HK-2 (cell line): ENCODE measurements around the gene PTPRZ1.

Experiments
- DNase-seq: peaks from one replicate; pipeline ENCODE4 v3.0.0-alpha.2; 2018; ENCODE audit not compliant: unreplicated experiment

The PTPRZ1 gene

DNA sequence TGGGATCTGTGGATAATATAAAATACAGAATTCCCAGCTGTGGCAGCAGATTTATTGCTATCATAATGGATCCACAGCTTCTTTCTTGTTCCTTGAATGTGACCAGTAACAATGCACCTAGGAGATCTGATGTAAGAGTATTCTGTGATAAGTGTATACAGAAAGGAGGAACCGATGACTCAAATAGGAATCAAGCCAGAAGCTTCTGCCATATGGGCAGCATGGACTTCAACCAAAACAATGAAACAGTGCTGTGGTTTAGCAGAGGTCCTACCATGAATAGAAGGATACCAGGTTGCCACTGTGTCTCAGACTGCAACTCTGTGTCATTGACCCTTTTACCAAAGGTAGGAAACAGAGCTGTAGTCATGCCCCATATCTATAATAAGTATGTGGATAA is 81.8 kb downstream of the PTPRZ1 start:
- DNase-seq = no peak

DNA sequence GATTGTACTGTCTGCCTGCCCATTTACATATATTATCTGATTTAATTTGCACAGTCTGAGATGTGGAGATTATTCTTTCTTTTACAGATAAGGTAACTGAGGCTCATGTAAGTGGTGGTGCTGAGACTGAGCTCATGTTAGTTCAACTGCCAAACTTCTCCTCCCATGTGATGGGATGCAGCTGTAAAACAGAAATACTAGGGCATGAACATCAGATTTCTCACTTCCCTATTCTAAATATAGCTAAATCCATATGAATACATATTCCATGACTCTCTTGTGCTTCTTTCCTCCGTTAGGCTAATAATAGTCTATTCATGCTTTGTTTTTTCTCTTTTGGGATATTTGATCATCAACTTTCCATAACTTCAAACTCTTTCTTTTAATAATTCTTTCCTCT is 84.7 kb downstream of the PTPRZ1 start:
- DNase-seq = no peak

DNA sequence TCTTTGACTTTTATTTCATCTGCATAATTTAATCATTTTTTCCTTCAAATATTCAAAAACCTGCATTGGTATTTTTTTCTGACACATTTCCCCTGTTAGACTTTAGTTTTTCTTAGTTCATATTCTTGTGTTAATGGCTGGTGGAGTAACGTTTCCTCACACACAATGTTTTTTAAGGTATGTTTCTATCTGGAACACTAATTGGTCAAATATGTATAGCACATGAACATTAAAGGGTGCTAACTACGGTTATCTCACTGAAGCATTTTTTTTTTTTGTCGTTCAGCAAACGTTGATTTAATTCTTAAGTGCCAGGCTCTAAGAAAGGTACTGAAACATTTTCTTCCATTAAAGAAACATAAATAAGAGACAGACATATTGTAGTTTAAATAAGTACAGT is 87.7 kb downstream of the PTPRZ1 start:
- no peak for DNase-seq

DNA sequence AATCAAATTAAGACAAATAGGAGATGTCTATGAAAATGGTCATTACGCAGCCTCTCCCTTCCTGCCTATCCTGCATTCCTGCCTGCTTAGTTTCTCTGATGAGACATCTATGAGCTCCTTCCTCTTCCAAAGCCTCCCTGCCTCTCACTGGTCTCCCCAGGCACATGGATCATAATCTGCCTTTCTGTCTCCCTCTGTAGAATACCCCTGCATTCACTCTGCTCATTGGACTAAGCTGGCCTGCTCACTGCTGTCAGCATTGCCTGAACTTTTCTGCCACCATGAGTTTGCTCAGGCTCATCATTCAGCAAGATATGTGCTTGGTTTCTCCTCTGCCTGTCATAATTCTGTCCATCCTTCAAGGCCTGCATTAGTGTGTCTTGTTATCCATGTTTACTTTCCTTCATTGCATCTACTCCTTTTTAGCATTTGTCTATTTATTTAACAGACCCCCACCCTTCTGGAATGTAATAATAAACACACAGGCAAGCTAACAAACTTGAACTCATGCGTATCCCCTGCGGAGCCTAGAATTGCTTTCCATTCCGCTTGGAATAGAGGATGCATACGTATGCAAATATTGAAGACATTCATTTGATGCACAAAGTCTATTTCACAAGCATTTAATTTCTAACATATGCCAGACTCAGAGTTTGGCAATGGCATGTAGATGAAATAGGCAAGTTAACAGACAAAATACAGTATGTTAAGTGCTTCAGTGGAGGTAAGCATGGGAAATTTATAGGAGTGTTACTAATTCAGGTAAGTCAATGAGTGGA is 88.3 kb downstream of the PTPRZ1 start:
- DNase-seq = peak; percentile 7

DNA sequence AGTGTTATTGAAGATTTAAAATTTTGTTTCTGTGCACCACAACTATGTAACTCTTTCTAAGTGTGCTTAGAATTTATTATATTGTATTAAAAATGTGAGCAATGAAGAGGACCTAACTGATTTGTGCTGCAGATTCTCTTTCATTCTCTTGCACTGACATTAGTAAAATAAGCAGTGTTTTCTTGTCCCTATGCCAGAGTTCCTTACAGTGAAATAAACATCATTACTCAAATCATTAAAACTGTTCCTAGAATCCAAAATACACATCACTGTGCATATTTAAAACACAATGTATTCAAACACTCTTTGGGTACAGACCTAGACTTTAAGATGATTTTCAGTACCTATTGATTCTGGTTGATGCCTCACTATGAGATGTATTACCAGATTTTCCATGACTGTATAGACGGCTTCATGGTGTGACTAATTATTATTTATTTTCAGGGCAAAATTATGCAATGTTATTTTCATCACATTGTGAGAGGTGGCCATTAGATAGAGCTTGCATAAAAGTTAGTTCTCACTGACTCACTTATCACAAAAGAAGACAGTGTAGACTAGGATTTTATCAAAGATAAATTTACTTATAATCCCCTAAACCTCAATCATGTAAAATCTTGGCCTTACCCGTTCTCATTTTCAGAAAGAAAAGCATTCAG is 93.4 kb downstream of the PTPRZ1 start:
- DNase-seq = no peak

DNA sequence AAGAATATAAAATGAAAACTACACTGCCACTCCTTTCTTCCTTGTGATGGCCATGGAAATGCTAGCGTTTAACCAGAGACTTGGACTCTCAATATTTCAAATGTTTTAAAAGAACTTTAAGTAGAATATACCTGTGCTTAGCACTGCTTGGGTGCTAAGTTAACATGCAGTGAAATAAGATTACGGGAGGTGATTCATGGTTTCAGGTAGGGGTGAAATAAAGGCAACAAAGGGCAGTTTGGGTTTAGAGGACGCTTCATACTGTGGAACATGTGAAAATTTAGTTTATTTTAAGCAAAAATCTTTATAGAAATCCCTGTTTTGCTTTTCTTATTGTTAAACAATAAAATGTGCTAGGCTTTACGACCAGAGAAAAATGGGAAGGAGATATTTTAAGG is 94.0 kb downstream of the PTPRZ1 start:
- no peak for DNase-seq

DNA sequence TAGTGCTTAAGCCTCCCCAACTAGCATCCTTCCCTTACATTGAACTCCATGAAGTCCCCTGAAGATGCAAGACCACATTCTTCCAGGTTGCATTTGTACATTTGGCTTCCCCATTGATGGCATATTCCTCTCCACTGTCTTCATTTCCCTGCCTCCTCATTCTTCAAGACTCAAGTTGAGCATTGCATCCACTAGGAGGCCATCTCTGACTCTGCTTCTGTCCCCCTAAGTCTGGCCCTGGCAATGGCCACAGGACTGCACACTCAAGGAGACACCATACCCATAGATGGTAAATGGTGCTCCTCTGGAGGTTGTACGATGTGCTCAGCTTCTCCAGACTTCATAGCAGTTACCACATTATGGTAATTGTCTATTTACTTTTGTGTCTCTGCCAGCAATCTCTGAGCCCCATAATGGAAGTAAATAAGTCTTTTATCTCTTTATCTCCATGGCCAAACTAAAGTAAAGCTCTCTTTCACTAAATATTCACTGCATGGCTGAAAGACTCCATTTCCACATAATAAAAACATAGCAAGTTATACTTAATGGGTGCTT is 112.6 kb downstream of the PTPRZ1 start:
- no peak for DNase-seq

DNA sequence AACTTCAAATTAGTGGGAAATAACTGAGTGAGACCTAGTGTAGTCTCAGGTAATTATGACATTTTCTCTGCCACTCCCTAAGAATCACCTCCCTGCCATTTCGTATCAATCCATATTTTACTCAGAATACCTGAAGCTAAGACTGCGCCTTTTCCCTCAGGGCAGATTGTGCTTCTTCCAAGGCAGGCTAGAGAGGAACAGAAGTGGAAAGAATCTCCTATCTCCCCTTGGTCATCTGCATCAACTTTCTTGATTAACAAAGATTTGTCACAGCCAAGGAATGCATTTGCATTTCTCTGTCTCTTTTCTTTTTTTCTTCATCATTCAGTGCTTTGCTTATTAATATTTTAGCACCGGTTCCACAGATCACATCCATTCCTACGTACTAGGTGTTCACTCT is 119.1 kb downstream of the PTPRZ1 start:
- no peak for DNase-seq

DNA sequence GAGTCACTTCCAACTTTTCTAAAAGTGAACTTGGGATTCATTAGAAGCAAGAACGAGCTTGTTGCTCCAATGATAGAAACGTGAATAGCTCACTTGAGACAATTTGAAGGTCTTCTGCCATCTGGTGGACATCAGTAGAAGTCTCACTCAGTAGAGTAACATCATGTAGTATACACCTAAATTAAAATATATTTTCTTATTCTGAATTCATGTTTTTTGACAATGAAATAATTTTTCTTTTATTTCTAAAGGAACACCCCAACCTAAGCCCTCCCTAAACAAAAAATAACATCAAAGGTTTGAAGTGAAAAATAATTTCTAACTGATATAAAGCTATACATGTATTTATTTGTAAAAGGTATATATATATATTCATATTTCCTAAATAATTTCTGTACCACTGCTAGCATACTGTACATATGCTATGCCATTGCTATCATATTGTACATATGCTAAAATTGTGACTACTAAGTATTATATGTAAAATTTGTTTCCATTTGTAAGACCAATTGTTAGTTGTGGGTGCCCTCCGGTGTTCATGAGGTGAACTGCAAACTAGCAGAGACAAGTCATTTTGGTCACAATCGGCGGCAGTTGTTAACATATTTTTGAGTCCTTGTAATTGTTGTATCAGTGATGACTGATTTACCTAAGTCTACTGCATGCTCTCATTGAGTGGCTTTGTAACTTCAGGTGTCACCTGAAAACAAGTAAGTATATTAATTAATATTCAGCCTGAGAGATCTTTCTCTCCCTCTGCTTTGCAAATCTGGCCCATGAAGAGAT is 121.9 kb downstream of the PTPRZ1 start:
- peak; percentile 35 for DNase-seq

DNA sequence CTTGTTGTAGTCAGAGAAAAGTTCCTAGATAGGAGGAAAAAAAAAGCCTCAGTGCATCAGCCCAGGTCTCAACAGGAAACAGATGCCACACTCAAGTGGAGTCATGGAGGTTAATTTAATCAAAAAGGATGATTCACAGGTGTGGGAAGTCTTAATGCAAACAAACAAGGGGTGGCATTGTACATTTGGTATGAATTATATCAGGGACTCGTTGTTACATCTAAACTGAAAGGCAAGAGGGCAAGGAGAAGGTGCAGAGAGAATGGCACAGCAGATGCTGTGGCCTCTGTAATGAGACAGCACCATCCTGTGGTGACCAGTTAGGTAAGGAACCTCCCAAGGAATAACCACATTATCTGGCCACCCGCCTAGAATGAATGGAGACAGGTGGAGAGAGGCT is 133.7 kb downstream of the PTPRZ1 start:
- DNase-seq = no peak

DNA sequence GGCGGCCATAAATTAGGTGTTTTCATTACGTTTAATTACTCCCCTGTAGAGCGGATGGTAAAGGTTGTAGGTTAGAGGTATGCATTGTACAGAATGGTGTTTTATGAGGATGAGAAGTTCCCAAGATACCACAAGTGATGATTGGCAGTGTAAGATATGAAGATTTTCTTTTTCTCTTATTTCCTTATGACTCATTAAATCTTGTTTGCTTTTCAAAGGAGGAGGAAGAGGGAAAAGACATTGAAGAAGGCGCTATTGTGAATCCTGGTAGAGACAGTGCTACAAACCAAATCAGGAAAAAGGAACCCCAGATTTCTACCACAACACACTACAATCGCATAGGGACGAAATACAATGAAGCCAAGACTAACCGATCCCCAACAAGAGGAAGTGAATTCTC is 137.2 kb downstream of the PTPRZ1 start:
- no peak for DNase-seq

DNA sequence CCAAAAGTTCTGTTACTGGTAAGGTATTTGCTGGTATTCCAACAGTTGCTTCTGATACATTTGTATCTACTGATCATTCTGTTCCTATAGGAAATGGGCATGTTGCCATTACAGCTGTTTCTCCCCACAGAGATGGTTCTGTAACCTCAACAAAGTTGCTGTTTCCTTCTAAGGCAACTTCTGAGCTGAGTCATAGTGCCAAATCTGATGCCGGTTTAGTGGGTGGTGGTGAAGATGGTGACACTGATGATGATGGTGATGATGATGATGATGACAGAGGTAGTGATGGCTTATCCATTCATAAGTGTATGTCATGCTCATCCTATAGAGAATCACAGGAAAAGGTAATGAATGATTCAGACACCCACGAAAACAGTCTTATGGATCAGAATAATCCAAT is 140.1 kb downstream of the PTPRZ1 start:
- DNase-seq = no peak

DNA sequence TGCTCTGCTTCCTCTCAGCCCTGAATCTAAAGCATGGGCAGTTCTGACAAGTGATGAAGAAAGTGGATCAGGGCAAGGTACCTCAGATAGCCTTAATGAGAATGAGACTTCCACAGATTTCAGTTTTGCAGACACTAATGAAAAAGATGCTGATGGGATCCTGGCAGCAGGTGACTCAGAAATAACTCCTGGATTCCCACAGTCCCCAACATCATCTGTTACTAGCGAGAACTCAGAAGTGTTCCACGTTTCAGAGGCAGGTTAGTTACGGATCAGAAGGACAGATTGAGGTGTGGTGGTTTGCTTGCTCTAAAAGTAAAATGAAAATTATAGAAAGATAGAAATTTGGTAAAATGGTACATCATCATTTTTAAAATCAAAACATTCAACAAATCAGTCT is 140.7 kb downstream of the PTPRZ1 start:
- no peak for DNase-seq

DNA sequence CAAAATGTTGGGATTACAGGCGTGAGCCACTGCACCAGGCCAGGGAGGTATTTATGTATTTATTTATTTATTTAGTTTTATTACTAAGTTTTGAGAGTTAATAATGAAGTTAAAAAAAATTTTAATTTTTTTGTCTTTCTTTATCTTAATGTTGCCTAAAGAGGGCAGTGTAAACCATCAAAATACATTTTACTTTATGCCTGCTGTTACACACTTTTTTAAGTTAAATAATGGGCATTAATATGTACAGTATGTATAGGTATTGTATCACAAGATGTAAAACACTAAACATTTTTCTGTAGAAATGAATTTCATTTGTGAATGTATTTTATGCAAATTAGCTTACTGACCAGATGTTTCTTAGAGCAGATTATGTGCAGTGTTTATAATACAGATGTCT is 141.7 kb downstream of the PTPRZ1 start:
- no peak for DNase-seq

DNA sequence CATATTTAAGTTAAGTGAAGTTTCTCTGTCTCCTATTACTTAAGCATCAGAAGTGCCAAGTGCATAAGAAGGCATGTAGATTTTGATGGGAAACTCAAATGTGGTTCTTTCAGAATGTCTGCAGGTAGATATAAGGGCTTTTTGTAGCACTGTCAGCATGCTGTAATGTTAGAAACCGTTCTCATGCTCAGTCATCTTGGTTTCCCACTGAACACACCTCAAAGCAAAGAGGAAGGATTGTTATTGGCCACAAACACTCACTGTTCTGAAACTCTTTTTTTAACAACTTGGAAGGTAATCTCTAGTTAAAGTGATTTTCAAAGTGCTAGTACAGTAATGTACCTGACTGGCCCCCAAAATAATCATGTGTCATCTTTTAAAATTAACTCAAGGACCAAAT is 145.1 kb downstream of the PTPRZ1 start:
- no peak for DNase-seq

DNA sequence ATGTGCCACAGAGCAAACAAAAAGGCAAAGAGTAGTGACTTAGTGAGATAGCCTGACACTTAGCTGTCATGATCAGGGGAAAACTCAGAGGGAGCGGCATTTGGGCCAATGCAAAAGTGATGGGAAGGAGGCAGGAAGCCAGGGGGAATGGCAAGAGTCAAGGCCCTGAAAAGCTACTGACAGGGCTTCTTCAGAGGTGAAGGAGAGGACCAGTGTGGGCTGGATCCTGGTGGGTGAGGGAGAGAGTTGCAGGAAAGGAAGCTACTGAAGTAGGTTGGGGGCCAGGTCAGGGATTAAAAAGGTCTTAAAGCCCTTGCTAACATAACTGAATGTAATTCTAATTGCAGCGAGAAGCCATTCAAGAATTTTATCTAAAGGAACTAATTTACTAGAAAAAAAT is 154.1 kb downstream of the PTPRZ1 start:
- DNase-seq = no peak

DNA sequence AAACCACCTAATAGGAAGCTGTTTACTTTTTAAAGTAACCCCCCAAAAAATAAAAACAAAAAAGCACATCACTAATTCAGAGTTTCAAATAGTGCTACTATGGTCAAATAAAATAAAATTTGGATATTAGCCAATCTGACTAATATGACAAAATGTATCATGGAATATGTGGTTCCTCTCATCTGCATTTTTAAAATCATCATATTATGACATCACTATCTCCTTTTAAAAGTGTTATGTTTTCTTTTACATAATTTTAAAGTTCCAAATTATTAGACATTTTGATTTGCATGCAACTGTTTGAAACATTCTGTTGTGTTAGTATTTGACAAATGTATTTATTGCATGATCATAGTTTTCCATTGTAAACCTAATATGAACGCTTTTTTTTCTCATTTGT is 160.7 kb downstream of the PTPRZ1 start:
- DNase-seq = no peak

DNA sequence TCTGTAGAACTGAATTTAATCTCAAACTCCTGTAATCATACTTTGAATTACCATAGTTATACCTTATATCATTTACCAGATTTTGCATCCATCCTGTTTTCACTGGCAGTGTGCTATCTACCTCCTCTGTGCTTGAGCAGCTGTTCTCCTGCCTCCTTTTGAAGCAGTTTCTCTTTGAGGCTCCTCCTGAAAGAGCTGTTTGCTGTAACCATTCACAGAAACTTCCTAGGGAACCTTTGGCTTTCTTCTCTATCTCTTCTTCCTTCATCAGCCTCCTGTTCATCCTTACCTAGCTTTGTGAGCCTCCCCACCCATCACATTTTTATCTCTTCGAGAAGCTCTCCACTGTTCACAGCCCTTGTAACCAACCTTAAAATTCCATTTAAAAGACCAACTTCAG is 162.9 kb downstream of the PTPRZ1 start:
- DNase-seq = no peak

DNA sequence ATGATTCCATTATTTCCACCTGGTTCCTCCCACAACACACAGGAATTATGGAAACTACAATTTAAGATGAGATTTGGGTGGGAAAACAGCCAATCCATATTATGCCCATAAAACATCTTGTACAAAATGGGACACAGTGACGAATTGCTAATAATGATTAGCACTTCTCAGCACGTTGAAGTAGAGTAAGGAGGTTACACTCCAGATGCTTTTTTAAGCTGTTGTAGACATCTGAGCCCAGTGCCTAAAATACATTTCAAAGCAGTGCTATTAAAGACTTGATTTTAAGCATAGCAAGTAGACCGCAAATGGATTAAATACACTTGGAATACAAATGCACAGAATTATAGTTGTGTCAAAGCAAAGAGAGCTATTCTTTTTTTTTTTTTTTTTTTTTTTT is 165.2 kb downstream of the PTPRZ1 start:
- DNase-seq = no peak

DNA sequence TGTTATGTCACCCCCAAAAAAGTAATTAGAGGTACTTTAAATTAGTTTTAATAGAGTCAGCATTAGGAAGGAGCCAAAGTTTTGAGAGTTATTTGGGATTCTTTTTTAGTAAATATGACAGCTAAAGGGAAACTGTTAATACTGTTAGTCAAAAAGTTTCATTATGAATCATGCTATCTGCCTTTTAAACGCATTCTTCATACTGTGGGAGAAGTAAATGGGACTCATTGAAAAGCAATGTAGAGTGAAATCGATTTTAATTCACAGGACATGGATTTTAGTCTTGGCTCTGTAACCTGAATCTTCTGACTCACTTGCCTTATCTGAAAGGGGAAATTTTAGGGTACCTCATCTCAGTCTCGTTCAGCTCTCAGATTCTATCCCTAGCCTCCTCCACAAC is 165.9 kb downstream of the PTPRZ1 start:
- DNase-seq = no peak

DNA sequence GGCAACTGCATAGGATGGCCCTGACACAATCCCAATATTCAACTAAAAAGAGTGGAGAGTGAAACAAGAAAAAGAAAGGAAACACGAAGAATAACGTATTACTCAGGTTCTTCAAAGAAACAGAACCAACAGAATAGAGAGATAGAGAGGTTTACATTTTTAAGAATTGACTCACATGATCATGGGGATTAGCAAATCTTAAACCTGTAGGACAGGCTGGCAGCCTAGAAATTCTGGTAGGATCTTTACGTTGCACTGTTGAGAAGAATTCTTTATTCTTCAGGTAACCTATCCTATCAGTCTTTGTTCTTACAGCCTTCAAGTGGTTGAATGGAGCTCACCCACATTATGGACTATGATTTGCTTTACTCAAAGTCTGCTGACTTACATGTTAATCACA is 167.2 kb downstream of the PTPRZ1 start:
- DNase-seq = no peak

DNA sequence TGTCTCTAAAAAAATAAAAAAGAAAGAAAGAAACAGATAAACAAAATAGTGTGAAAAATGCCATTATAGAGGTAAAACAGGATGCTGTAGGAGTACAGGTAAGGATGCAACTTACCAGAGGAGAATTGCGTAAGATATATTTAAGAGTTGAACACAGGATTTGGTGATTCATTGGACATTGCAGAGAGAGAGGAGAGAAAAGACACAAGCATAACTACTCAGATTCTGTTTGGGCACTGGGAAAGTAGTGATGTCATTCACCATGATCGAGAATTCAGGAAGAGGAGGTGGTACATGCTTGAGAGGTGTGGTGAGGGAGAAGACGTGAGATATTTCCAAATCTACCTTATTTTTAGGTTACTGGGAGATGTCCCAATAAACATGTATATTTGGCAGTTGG is 173.4 kb downstream of the PTPRZ1 start:
- DNase-seq = no peak

DNA sequence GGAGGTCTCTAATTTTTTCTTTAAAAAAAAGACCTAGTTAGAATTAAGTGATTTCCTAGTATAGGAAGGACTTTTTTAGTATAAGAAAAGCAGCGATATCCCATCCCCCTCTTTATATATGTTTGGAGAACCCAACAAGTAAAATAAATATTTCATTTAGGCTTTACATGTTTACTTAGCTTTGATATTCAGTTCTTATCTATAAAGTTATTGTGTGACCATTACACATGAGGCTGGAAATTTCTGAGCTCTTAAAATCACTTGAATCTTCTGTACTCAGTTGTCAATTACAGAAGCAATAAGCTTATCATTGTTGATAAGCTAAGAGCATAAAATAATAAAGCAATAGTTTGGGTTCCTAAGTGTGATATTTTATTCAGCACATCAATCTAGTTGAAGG is 181.4 kb downstream of the PTPRZ1 start:
- DNase-seq = no peak
